Kidney epithelial cell (primary cell): Measurements from ENCODE around the gene PRRT1. TPM values are rescaled to one million over a fixed set of nuclear protein-coding genes. Genes with fewer than 3 reads are reported as not detected.

ENCODE experiments used
- DNase-seq: peaks from one replicate; pipeline ENCODE4 v3.0.0-alpha.2; 2010; ENCODE audit warnings: low read depth
- H3K27me3 ChIP-seq: 2 replicates; pipeline ENCODE4 v1.6.0; 2011; ENCODE audit warnings: low read length; ENCODE audit not compliant: control insufficient read depth, insufficient read depth
- H3K36me3 ChIP-seq: 2 replicates; pipeline ENCODE4 v1.5.1; 2011; ENCODE audit warnings: low read length; ENCODE audit not compliant: control insufficient read depth, insufficient read depth
- H3K4me3 ChIP-seq: 2 replicates; pipeline ENCODE4 v1.5.1; 2011; ENCODE audit warnings: low read depth, mild to moderate bottlenecking, control low read depth, low read length
- total RNA-seq: library from RNA; depleted of rRNA; stranded (reverse); fragments of >200 nt; gene quantifications from 2 replicates; pipeline ENCODE4 v1.2.3, GENCODE V29; 2015
- TF ChIP-seq, protein P1 (sequence below): IDR thresholded peaks from 2 replicates; pipeline ENCODE4 v1.5.1; 2011; ENCODE audit warnings: mild to moderate bottlenecking, moderate library complexity, low read length, control low read depth, inconsistent platforms; ENCODE audit not compliant: insufficient read depth, poor library complexity, severe bottlenecking

PRRT1 gene
- total RNA-seq, 1 donor from 2014 or later = not detected

- TF ChIP-seq, protein P1, sequence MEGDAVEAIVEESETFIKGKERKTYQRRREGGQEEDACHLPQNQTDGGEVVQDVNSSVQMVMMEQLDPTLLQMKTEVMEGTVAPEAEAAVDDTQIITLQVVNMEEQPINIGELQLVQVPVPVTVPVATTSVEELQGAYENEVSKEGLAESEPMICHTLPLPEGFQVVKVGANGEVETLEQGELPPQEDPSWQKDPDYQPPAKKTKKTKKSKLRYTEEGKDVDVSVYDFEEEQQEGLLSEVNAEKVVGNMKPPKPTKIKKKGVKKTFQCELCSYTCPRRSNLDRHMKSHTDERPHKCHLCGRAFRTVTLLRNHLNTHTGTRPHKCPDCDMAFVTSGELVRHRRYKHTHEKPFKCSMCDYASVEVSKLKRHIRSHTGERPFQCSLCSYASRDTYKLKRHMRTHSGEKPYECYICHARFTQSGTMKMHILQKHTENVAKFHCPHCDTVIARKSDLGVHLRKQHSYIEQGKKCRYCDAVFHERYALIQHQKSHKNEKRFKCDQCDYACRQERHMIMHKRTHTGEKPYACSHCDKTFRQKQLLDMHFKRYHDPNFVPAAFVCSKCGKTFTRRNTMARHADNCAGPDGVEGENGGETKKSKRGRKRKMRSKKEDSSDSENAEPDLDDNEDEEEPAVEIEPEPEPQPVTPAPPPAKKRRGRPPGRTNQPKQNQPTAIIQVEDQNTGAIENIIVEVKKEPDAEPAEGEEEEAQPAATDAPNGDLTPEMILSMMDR = no peak
- Histone ChIP-seq H3K36me3 (no peaks in the 10 kb centered on the region), H3K4me3 (peak overlapping the region; percentile 99), H3K27me3 (no peaks in the 10 kb centered on the region)
- no peak for DNase-seq
These were observed 27.1 kb upstream of the PRRT1 start for GRCh38 chr6:32178547-32179440.

- TF ChIP-seq, protein P1 = no peak
- DNase-seq = peak; percentile 100
- H3K4me3 ChIP-seq = peak within 1 kb of the TSS; percentile 99
- no peaks in the 10 kb centered on the region for H3K27me3 ChIP-seq
- no peaks in the 10 kb centered on the region for H3K36me3 ChIP-seq
These were observed 26.2 kb upstream of the PRRT1 start, which contains the start of gene RNF5 for GRCh38 chr6:32177788-32178546. Gene RNF5, plus strand, starts transcription at chr6:32178405. Its CDS starts 107 bp downstream, at chr6:32178512.

DNA sequence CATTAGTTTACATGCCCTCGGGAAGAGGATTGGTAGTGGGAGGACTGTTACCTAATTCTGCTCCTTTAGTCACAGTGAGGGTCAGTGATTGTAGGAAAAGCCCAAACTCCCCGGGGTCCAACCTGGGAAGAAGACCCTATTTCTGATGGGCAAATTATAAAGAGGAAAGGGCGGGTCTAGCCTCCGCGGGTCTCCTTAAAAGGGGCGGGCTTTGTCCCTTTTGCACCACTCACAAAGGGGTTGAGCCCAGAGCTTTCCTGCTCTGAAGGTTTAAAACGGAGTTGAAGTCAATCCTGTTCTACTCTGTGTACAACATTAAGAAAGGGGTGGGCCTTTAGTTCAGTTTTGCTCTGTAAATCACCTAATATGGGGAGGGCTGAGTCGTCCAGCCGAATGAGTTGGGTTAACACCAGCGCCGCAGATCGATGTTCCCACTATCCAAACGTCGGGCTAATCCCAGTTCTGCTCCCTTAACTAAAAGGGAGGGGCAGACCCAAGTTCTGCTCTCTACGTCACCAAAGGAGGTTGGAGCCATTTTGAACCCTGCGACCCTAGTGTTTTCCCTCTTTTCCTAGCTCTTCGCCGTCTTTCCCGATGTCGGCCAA, 25.5 kb upstream of the PRRT1 start:
- H3K4me3 ChIP-seq = peak overlapping the region; percentile 99
- no peaks in the 10 kb centered on the region for H3K36me3 ChIP-seq
- no peak for DNase-seq
- no peaks in the 10 kb centered on the region for H3K27me3 ChIP-seq
- TF ChIP-seq, protein P1 = no peak

DNA sequence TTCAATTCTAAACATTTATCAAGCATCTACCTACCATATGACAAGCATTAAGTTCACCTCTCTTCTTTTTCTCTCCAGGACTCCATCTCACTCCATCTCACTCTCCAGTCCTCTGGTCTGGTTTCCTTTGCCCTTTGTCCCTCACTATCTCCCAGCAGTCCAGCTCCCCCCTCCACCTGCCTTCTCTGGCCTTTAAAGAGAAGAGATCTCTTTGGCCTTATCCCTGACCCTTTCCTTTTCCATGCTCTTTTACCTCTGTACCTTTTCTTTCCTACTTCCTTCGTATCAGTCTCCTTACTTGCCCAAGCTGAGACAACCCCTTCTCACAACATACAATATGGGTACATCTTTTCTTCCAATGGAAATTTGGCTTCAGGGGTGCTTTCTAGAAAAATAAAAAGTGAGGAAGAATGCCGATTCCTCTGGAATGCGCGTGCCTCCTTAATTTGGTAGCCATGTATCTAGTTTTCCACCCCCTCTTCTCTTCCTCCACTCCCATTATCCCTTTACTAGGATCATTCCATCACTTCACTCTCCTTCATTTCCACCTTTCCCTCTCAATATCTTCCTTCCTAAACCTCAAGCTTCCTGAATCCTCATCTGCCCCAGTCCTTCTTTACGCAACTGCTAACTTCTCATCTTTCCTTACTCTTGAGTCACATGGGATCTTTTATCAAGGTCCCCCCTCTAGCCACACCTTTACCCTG, 24.9 kb upstream of the PRRT1 start:
- TF ChIP-seq, protein P1 = no peak
- Histone ChIP-seq H3K4me3 (peak overlapping the region; percentile 99), H3K36me3 (no peaks in the 10 kb centered on the region), H3K27me3 (no peaks in the 10 kb centered on the region)
- no peak for DNase-seq

- Histone ChIP-seq H3K36me3 (no peaks in the 10 kb centered on the region), H3K27me3 (no peaks in the 10 kb centered on the region), H3K4me3 (peak within 1 kb of the TSS; percentile 99)
- peak; percentile 81 for DNase-seq
- TF ChIP-seq, protein P1 = no peak
These were observed 24.2 kb upstream of the PRRT1 start, which contains the start of gene AGPAT1 for GRCh38 chr6:32175711-32176475. Gene AGPAT1, minus strand, starts transcription at chr6:32176084. Its CDS starts 4,588 bp downstream, at chr6:32171496.
